Thyroid gland (tissue), 4 donors: ENCODE measurements around the gene ARMC10.
A peak's percentile ranks its signal among the peaks of the same experiment; 100 is the strongest.

Source experiments
- CTCF ChIP-seq, 6 experiments: fragments of 200-600 bp in 3 of 6; fragments of 450-650 bp in 3 of 6; sonication (generic) in 3 of 6; IDR thresholded peaks; one replicate each; pipeline ENCODE4 v1.5.1; 2016 to 2019; ENCODE audit warnings: antibody characterized with exemption in 6 of 6, mild to moderate bottlenecking in 2 of 6, inconsistent platforms in 1 of 6, moderate library complexity in 1 of 6
- POLR2A ChIP-seq, 2 donors: fragments of 450-650 bp; IDR thresholded peaks; one replicate each; pipeline ENCODE4 v1.6.1; 2017; ENCODE audit warnings: antibody characterized with exemption in 2 of 2, mild to moderate bottlenecking in 2 of 2, moderate library complexity in 1 of 2

DNA sequence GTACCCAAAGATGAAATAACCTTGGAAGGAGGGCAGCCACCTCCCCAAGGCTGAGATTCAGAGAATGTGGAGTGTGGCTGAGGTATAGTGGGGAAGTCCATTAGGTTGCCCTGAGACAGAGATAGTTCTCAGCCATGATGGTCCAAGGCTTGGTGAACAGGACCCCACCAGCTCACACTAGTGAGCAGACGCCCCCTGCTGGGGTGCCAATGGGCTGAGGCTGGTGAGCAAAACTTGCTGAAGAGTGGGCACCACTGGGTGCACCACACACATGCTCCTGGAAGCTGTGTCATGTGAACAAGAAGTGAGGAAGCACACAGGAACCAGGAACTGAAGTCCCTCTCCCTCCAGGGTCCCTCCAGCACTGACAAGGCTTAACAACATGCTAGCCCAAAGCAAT is 9.3 kb upstream of the ARMC10 start:
- TF ChIP-seq POLR2A (IDR thresholded peaks at IDR 0.05) = no peak
- peak in 1 of 6 experiments; percentile 26 for TF ChIP-seq CTCF (IDR thresholded peaks at IDR 0.05)
